ENCODE measurements around the gene NUP43.

DNA sequence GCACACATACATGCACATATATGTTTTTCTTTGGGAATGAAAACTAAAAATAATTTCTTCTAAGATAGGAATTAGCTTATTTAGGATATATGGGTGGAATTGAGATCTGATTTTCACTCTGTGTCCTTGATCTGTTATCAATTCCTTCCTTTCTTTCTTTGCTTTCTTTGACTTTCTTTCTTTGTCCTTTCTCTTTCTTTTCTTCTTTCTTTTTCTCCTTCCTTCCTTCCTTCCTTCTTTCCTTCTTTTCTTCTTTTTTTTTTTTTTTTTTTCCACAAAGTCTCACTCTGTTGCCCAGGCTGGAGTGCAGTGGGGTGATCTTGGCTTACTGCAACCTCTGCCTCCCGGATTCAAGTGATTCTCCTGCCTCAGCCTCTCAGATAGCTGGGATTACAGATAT lies 31.3 kb upstream of the NUP43 start:
- TF ChIP-seq, protein P1, sequence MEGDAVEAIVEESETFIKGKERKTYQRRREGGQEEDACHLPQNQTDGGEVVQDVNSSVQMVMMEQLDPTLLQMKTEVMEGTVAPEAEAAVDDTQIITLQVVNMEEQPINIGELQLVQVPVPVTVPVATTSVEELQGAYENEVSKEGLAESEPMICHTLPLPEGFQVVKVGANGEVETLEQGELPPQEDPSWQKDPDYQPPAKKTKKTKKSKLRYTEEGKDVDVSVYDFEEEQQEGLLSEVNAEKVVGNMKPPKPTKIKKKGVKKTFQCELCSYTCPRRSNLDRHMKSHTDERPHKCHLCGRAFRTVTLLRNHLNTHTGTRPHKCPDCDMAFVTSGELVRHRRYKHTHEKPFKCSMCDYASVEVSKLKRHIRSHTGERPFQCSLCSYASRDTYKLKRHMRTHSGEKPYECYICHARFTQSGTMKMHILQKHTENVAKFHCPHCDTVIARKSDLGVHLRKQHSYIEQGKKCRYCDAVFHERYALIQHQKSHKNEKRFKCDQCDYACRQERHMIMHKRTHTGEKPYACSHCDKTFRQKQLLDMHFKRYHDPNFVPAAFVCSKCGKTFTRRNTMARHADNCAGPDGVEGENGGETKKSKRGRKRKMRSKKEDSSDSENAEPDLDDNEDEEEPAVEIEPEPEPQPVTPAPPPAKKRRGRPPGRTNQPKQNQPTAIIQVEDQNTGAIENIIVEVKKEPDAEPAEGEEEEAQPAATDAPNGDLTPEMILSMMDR (IDR thresholded peaks at IDR 0.05; ENCODE audit: insufficient read depth, low read depth, low read length), result no peak
- no peak for TF ChIP-seq EZH2 (IDR thresholded peaks at IDR 0.05; ENCODE audit: insufficient read depth, low read length)

All from astrocyte (in vitro differentiated cells and primary cell).